Fibroblast of mammary gland (primary cell): ENCODE measurements around the gene AFG3L2.
A peak's percentile ranks its signal among the peaks of the same experiment; 100 is the strongest.

ENCODE experiments used
- DNase-seq: peaks from one replicate; pipeline ENCODE4 v3.0.0-alpha.2; 2010; ENCODE audit warnings: low read depth
- H3K4me3 ChIP-seq: 2 replicates; pipeline ENCODE4 v1.5.1; 2011; ENCODE audit warnings: low read depth, mild to moderate bottlenecking, low read length, moderate library complexity; ENCODE audit not compliant: control insufficient read depth
- CTCF ChIP-seq: conservative IDR thresholded peaks from 2 replicates; pipeline ENCODE4 v1.5.1; 2011; ENCODE audit warnings: low read depth, low read length, inconsistent platforms; ENCODE audit not compliant: control insufficient read depth, insufficient read depth

AFG3L2 gene

GRCh38 chr18:12318857-12319256 lies 58.2 kb downstream of the AFG3L2 start:
- H3K4me3 ChIP-seq, result no peak overlapping the region
- TF ChIP-seq CTCF, result no peak

GRCh38 chr18:12318334-12318697 lies 58.7 kb downstream of the AFG3L2 start:
- TF ChIP-seq CTCF, result no peak
- DNase-seq, result no peak
- H3K4me3 ChIP-seq, result no peak overlapping the region

More at GRCh38 chr18:12318857-12319256, 58.2 kb downstream of the AFG3L2 start:
- no peak for DNase-seq

- TF ChIP-seq CTCF, result no peak
- peak; percentile 79 for DNase-seq
- no peak overlapping the region for H3K4me3 ChIP-seq
Measured at GRCh38 chr18:12317664-12318333, 59.2 kb downstream of the AFG3L2 start.

GRCh38 chr18:12315911-12316310 lies 61.1 kb downstream of the AFG3L2 start:
- TF ChIP-seq CTCF, result no peak
- H3K4me3 ChIP-seq, result no peak overlapping the region

GRCh38 chr18:12315490-12315889 lies 61.5 kb downstream of the AFG3L2 start:
- TF ChIP-seq CTCF, result no peak
- peak; percentile 60 for DNase-seq
- no peak overlapping the region for H3K4me3 ChIP-seq

More at GRCh38 chr18:12315911-12316310, 61.1 kb downstream of the AFG3L2 start:
- no peak for DNase-seq

- H3K4me3 ChIP-seq, result no peak overlapping the region
- DNase-seq, result no peak
- TF ChIP-seq CTCF, result no peak
Measured at GRCh38 chr18:12314591-12315305, 62.3 kb downstream of the AFG3L2 start.
